HL-60 (cell line): ENCODE results near the gene GADD45G.

ENCODE experiments used
- DNase-seq, 2 experiments: peaks; one replicate each; pipeline ENCODE4 v3.0.0-alpha.2; 2010 to 2020; ENCODE audit warnings: low read depth in 1 of 2, low spot score in 1 of 2
- H3K27ac ChIP-seq: fragments of 250-450 bp; sonication (Bioruptor Pico); replicated peaks from 2 replicates; pipeline ENCODE4 v1.5.1; 2020; ENCODE audit warnings: mild to moderate bottlenecking, moderate library complexity
- H3K27me3 ChIP-seq: fragments of 250-450 bp; sonication (Bioruptor Pico); 2 replicates; pipeline ENCODE4 v1.5.1; 2021; ENCODE audit warnings: mild to moderate bottlenecking, moderate library complexity; ENCODE audit not compliant: insufficient read depth, poor library complexity, severe bottlenecking
- H3K4me3 ChIP-seq: replicated peaks from 2 replicates; pipeline ENCODE4 v1.5.1; 2011; ENCODE audit warnings: mild to moderate bottlenecking, control low read depth, low read length; ENCODE audit not compliant: insufficient read depth
- CTCF ChIP-seq: IDR thresholded peaks from one replicate; pipeline ENCODE4 v1.5.1; 2011; ENCODE audit warnings: low read length, control low read depth, inconsistent platforms; ENCODE audit not compliant: insufficient read depth
- GABPA ChIP-seq: IDR thresholded peaks from 2 replicates; pipeline ENCODE4 v1.6.1; 2012; ENCODE audit warnings: low read depth
- POLR2AphosphoS5 ChIP-seq: IDR thresholded peaks from 2 replicates; pipeline ENCODE4 v1.6.1; 2012; ENCODE audit warnings: low read depth
- REST ChIP-seq: IDR thresholded peaks from 2 replicates; pipeline ENCODE4 v1.6.1; 2012; ENCODE audit warnings: low read depth; ENCODE audit not compliant: insufficient replicate concordance
- SPI1 ChIP-seq: IDR thresholded peaks from 2 replicates; pipeline ENCODE4 v1.6.1; 2012; ENCODE audit warnings: low read depth, mild to moderate bottlenecking, borderline replicate concordance
- long read RNA-seq: library from polyadenylated mRNA; unstranded; transcript quantifications from one replicate; pipeline ENCODE4 v2.0.0, GENCODE V29; 2020

Gene GADD45G
- long read RNA-seq, result 0 reads

GRCh38 chr9:89604729-89605464 is at the start of gene GADD45G:
Gene GADD45G, plus strand, starts transcription at chr9:89605012. Its CDS starts 110 bp downstream, at chr9:89605122.
- TF ChIP-seq POLR2AphosphoS5, result no peak
- TF ChIP-seq GABPA, result no peak
- TF ChIP-seq CTCF, result no peak
- no peak for TF ChIP-seq SPI1
- TF ChIP-seq REST, result no peak
- peak within 1 kb of the TSS; percentile 30 for H3K4me3 ChIP-seq
- DNase-seq, result peak in 1 of 2 experiments; percentile 65
- no peak within 1 kb of the TSS for H3K27ac ChIP-seq
- peaks cover 48% of the 10 kb centered on the region for H3K27me3 ChIP-seq

GRCh38 chr9:89555036-89555415 is 49.8 kb upstream of the GADD45G start:
- no peak overlapping the region for H3K4me3 ChIP-seq
- H3K27ac ChIP-seq, result no peak overlapping the region
- TF ChIP-seq REST (no peak), CTCF (no peak), GABPA (no peak), POLR2AphosphoS5 (no peak)
- no peak for DNase-seq
- H3K27me3 ChIP-seq, result no peaks in the 10 kb centered on the region

- Histone ChIP-seq H3K27me3 (no peaks in the 10 kb centered on the region), H3K27ac (peak overlapping the region; percentile 64), H3K4me3 (no peak overlapping the region)
- TF ChIP-seq GABPA (no peak), POLR2AphosphoS5 (peak; percentile 62), REST (no peak), CTCF (no peak), SPI1 (peak; percentile 53; the same call in 1 of the 2 replicates)
- DNase-seq, result peak in 1 of 2 experiments; percentile 65
Measured at GRCh38 chr9:89555451-89556375, 49.1 kb upstream of the GADD45G start.
